ENCODE data around the gene CIAO2A.

- TF ChIP-seq CTCF (IDR thresholded peaks at IDR 0.05; ENCODE audit: low read length) = no peak
- TF ChIP-seq EZH2phosphoT487 (IDR thresholded peaks at IDR 0.05; ENCODE audit: low read length) = no peak
- no peak for TF ChIP-seq EZH2 (optimal IDR thresholded peaks at IDR 0.05; ENCODE audit: low read depth, low read length)
Measured at GRCh38 chr15:64121614-64122013, 28.0 kb upstream of the CIAO2A start.

All from MM.1S (cell line).